HG02840 (cell line): ENCODE measurements around the gene GTF2IRD1.
"Not testable (repeated sequence)": the region's sequence is repeated elsewhere in the genome, so short reads cannot be mapped to it uniquely, and the experiment has no call there.

ENCODE experiments used
- ATAC-seq: cut with Tn5 transposase; IDR thresholded peaks from one replicate; pipeline ENCODE4 v1.9.1; 2021; ENCODE audit warnings: mild to moderate bottlenecking, moderate library complexity, moderate number of reproducible peaks; ENCODE audit not compliant: unreplicated experiment, low FRiP score

GTF2IRD1 gene

DNA sequence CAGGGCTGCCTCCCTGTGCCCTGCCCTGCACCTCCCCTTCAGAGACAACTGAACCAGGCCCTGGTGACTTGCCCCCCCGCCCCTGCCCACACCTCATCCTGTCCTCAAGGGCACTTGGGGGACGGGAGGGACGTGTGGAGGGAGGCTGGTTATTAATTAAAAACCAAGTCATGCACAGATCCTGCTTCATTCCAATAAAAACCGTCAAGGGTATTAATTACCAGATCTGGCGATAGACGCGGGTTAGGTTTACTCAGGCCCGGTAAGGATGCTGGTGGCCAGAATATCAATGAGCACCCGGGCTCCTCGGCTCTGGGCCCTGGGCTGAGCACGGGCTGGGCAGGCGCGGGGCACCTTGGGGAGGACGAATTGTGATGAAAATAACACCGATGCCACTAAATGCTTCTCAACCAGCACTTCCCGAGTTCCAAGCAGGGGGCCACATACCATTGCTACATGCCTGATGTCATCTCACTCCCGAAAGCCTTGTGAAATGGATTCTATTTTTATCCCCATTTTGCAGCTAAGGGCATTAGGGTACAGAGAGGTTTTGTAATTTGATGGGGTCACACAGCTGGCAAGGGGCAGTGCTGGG is 24.5 kb upstream of the GTF2IRD1 start:
- ATAC-seq = no peak

DNA sequence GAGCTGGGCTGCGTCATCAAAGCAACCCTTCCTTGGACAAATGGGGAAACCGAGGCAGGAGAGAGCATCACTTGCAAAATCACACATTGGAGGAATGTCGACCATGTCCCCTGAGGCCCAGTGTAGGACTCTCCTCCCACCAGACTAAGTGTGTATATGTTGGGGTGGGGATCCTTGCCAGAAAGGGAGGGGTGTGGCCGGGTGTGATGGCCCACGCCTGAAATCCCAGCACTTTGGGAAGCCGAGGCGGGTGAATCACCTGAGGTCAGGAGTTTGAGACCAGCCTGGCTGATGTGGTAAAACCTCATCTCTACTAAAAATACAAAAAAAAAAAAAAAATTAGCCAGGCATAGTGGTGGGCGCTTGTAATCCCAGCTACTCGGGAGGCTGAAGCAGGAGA is 23.3 kb upstream of the GTF2IRD1 start:
- not testable (repeated sequence) for ATAC-seq

DNA sequence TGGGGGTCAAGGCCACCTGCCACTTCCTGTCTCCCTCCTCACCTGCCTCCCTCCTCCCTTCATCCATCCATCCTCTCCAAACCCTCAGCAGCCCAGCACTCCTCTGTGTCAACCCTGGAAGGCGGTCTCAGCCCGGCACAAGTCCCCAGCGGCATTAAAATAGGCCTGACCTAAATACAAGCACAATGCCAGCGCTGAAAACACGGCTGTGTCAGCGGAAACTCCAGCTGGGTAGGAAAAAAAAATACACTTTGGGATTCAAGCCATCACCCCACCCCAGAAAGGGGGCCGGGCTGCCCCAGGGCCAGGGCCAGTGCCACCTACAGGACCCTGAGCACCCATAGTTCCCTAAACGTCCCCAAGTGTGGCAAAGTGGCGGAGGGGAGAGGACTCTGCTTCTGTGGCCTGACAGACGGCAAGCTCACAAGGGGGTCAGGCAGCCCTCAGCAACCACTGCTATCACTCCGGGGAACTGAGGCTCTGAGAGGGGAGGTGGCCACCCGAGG is 22.7 kb upstream of the GTF2IRD1 start:
- no peak for ATAC-seq

DNA sequence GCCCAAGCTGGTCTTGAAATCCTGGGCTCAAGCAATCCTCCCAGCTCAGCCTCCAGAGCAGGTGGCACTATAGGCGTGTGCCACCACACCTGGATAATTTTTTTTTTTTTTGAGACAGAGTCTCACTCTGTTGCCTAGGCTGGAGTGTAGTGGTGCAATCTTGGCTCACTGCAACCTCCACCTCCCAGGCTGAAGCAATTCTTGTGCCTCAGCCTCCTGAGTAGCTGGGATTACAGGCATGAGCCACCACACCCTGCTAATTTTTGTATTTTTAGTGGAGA is 16.5 kb upstream of the GTF2IRD1 start:
- ATAC-seq = not testable (repeated sequence)

DNA sequence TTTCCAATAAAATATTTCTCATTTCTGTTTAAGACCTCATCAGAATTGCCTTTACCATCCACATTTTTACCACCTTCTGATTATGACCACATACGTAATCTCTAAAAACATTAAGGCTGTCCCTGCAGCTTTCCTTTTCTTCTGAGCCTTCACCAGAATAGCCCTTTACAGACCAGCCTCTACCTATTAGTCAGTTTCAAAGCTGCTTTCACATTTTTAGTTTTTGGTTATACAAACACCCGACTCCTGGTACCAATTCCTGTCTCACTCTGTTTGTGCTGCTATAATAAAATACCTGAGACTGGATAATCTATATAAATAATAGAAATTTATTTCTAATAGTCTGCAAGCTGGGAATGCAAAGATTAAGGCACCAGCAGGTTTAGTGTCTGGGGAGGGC is 15.4 kb upstream of the GTF2IRD1 start:
- ATAC-seq = no peak

DNA sequence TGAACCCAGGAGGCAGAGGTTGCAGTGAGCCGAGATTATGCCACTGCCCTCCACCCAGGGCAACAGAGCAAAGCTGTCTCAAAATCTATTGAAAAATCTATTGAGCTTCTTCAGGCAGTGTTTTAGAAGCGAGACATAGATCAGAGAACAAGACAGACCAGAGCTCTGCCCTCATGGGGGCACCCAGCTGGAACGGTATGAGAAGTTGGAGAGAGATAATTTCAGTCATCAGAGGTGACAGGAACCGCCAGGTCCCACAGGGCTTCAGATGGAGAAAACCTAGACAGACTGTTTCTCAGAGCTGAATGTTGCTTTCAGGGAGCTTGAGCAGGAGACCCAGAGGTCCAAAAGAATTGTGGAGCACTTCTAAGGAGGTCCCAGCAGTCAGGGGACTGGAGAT is 14.2 kb upstream of the GTF2IRD1 start:
- no peak for ATAC-seq

DNA sequence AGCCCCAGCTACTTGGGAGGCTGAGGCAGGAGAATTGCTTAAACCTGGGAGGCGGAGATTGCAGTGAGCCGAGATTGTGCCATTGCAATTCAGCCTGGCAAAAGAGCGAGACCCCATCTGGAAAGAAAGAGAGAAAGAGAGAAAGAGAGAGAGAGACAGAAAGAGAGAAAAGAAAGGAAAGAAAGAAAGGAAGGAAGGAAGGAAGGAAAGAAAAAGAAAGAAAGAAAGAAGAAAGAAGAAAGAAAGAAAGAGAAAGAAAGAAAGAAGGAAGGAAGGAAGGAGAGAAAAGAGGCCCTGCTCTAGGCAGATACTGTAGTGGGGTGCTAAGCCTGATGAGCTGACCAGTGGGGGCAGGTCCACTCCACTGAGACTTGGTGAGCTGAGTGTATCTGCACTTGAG is 13.6 kb upstream of the GTF2IRD1 start:
- not testable (repeated sequence) for ATAC-seq

DNA sequence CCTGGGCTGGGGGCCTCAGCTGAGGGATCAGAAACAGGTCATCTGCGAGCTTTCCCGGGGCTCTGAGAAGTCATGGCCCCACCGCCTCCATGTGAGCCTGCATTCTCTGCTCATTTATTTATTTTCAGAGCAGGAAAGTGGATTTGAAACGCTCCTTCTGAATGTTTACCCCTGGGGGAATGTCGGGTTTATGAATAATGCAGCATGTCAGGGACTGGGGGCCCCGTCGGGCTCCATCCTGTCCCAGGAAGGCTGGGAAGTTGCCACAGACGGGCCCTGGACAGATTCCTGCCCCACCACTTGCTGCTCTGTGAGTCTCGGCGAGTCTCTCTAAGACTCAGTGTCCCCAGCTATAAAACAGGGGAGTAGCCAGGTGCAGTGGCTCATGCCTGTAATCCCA is 11.9 kb upstream of the GTF2IRD1 start:
- no peak for ATAC-seq

DNA sequence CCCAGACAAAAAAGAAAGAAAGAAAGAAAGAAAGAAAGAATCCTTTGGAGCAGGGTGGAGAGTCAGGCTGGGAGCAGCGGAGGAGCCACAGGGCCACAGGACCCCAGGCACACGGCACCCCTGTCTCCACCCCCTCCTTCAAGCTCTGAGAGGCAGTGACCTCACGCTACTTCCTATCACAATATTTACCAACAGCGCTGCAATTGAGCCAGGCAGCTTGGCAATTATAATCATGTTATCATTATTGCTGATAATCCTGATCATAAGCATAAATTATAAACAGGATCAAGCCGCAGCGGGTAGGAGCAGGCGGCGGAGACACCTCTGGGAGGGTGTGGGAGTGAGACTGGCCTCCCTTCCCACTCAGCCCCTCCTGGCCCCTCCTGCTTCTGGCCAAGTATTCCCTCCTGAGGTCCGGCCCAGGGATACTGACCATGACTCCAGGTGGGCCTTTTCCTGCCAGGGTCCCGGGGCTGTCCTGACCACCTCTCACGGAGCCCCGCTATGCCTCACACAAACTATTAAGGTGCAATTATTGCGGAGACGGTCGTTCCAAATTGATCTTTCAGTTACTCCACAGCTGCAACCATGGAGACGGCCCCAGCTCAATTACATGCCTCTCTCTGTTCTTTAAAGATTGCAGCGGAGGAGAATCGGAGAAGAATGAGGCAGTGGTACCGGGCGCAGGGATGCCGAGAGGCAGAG is 10.0 kb upstream of the GTF2IRD1 start:
- no peak for ATAC-seq

DNA sequence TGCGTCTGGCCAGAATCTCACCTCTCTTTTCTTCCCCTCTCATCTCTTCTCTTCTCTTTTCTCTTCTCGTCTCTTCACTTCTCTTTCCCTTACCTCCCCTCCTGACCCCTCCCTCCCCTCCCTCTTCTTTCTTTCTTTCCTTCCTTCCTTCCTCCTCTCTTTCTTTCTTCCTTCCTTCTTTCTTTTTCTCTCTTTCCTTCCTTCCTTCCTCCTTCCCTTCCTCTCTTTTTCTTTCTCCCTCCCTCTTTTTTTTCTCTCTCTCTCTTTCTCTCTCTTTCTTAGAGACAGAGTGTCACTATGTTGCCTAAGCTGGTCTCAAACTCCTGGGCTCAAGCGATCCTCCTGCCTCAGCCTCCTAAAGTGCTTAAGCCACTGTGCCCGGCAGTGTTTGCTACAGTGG is 4.6 kb upstream of the GTF2IRD1 start:
- no peak for ATAC-seq

DNA sequence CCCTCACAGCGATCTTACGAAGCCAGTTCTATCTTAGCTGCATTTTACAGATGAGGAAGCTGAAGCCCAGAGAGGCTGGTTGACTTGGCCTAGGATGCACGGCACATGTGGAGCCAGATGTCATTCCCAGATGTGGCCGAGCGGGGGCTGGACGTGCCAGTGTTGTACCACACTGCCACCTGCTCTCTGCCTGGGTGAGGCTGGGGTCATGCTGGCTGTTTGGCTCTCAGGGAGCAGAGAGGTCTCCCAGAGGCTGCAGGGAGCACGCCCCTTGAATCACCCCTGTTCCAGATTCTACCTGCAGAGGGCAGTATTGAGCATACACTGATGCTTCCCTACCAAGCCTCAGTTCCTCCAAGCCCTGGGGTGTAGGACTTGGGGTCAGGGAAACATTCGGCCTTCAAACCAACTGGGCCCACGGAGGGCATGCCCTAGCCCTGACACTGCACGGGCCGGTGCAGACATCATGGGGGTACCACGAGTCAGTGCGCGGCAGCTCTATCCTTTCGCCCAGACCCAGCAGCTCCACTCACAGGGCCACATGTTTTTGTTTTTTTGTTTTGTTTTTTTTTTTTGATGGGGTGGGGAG is 3.8 kb upstream of the GTF2IRD1 start:
- ATAC-seq = no peak

DNA sequence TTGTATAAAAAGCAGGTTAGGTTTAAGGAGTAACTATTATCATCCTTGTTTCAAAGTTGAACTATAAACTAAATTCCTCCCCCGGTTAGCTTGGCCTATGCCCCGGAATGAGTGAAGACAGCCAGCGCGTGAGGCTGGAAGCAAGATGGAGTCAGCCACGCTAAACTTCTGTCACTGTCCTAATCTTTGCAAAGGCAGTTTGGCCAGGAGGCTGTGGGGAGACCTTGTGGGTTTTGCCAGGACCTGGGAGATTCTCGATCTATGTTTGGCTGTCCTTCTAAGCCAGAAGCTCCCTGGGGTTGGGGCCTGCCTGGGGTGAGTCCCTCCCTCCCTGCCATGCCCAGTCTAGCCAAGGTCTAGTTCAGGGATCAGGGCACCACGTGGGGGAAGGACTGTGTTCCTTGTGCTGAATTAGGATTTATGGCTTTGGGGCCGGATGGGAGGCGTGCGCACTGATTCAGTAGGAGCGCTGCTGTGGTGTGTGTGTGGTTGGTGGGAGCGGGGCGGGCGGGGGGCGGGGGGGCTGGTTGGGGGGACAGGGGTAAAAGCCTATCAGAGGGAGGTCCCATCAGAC is 871 bp upstream of the GTF2IRD1 start:
- ATAC-seq = no peak

DNA sequence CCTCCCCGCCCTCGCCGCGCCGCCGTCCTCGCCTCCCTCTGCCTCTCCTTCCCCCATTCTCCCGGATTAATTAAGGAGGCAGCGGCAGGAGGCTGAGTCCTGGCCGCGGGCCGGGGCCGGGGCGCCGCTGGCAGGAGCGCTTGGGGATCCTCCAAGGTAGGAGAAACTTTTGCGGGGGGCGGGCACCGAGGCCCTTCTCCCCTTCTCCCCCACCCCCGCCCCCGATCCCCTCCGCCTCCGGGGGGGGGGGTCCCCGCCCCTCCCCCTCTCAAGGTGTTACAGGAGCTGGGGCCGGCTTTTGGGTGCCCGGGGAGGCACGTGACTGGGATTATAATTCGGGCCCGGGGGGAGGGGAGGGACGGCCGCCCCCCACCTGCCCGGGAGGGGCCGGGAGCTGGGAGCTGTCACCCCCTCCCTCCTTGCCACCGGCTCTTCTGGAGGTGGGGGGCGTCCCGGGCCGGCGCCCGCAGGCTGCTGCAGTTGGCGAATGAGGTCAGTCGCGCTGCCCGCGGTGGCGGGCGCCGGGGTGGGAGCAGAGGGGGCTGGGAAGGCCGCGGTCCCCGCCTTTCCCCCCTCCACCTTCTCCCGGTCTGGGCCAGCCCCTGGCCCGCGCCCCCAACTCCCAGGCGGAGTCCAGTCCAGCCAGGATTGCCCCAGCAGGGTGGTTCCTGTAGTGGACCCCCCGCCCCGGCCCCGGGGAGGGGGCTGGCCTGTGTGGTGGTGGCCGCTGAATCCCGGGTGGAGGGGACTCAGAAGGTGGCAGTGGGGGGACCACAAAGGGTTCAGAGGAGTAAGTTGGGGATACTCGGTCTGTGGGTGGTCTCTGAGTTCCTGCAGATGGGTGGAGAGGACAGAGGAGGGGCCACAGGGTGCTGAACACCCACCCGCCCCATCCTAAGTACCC is 567 bp downstream of the GTF2IRD1 start:
- ATAC-seq = no peak

DNA sequence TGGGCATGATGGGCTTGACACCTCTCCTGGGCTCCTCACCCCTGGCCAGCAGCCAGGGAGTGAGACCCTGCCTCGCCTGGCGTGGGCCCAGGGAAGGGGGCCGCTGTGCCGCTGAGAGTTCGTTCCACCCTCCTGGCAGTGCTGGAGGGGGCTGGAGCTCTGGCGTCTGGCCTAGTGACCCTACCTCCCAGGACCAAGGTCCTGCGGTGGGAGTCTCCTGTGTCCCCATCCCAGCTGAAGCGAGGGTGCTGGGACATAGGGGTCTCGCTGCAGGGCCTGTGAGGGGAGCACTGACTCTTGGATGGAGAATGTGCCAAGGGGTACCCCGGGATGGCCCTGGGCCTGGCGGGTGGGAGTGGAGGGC is 1.2 kb downstream of the GTF2IRD1 start:
- no peak for ATAC-seq

DNA sequence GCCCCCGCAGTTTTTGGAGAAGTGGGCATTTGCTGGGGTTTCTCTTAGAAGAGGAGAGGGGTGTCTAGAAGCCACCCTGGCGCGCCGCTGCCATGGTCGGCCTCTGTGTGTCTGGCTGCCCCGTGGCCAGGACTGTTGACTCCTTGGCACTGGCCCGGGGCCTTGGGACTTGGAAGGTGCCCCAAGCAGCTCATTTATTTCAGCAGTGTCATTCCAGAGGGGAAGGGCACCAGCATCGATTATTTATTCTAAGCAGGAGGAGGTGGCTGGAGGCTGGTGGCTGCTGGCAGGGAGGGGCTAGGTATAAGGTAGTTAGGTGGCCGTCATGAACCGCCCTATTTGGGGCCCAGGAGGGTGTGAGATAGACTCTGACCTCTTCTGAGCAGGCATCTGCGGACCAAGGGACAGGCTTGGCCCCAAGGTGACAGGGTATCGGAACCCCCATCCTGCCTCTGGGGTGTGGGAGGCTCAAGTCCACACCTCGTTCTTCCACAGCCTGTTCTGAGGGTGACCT is 1.6 kb downstream of the GTF2IRD1 start:
- ATAC-seq = no peak

DNA sequence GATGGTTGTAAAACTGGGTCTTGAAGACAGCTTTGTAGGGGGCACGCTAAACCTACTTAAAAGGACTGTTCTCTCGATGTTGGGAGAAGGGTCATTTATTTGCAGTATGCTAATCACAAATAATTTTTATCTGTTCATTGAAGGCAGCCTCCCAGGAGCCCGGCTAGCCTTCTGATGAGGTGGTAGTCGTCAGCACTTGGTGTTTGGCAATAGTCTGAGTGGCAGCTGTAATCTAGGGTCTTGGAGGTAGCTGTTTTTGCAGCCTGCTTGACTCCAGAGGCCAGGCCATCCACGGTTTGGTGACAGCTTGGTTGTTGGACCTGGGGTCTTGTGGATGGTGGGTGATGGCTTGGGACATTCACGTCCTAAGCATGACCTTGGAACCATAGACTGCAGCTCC is 2.2 kb downstream of the GTF2IRD1 start:
- no peak for ATAC-seq

DNA sequence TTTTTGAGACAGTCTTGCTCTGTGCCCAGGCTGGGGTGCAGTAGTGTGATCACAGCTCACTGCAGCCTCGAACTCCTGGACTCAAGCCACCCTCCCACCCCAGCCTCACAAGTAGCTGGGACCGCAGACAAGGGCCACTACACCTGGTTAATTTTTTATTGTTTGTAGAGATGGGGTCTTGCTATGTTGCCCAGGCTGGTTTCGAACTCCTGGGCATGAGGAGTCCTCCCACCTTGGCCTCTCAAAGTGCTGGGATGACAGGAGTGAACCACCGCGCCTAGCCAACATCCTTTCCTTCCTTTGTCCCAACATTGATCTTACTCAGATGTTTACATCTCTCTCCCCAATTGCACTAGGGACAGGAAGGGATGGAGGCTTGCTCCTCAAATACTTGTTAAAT is 3.3 kb downstream of the GTF2IRD1 start:
- no peak for ATAC-seq

DNA sequence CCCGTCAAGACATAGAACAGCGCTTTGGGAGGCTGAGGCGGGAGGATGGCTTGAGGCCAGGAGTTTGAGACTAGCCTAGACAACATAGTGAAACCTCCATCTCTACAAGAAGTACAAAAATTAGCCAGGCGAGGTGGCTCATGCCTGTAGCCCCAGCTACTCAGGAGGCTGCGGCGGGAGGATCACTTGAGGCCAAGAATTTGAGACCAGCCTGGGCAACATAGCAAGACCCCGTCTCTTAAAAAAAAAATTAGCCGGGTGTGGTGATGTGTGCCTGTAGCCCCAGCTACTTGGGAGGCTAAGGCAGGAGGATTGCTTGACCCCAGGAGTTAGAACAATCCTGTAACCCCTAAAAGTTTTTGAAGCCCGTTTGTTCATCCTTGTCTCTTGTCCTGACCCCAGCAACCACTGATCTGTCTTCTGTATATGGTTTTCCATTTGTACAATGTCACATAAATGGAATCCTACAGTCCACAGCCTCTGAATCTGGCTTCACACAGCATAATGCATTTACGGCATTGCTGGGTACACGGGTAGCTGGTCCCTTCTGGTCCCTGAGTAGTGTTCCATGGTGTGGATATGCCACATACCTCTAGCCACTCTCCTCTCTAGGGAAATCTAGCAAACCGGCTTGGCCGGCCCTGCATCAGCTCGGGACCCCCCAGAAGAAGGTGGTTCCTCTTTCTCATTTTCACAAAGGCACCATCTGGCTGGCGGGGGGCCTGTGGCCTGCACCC is 8.4 kb downstream of the GTF2IRD1 start:
- no peak for ATAC-seq

DNA sequence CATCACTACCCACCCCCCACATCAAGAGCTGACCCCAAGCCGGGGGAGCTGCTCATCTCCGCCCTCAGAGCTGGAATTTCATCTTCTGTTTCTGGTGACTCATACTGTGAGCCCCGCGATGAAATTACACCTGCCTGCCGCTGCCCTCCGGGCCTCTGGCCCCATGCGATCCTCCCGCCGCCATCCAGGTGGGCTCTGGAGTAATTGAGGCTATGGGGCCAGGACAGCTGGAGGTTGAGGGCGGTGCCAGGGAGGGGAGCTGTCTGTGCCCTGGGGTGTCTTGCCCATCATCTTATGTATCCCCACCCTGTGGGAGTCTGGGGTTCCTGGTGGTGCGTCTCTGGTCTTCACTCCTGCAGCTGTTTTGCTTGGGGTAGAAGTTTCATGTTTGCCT is 9.0 kb downstream of the GTF2IRD1 start:
- no peak for ATAC-seq
